K562 (cell line): ENCODE measurements around the gene HECW1. TPM values are rescaled to one million over a fixed set of nuclear protein-coding genes. Genes with fewer than 3 reads are reported as not detected.

Experiments
- ATF1 ChIP-seq, 2 experiments: fragments of 450-650 bp in 1 of 2; IDR thresholded peaks; 2 replicates each; pipeline ENCODE4 v1.6.1; 2016; ENCODE audit warnings: missing compliant biosample characterization in 1 of 2, missing genetic modification characterization in 1 of 2
- BHLHE40 ChIP-seq: IDR thresholded peaks from 2 replicates; pipeline ENCODE4 v1.6.1; 2011; ENCODE audit warnings: low read length, improper control_type of control experiment
- CREBBP ChIP-seq: IDR thresholded peaks from one replicate; pipeline ENCODE4 v1.6.1; 2012; ENCODE audit warnings: low read depth, mild to moderate bottlenecking, control low read depth, inconsistent platforms, low read length
- DPF2 ChIP-seq: fragments of 450-650 bp; IDR thresholded peaks from 2 replicates; pipeline ENCODE4 v1.6.1; 2016
- EP300 ChIP-seq: IDR thresholded peaks from 2 replicates; pipeline ENCODE4 v1.6.1; 2012; ENCODE audit warnings: low read length, improper control_type of control experiment
- ETV1 ChIP-seq: fragments of 450-650 bp; conservative IDR thresholded peaks from 2 replicates; pipeline ENCODE4 v1.6.1; 2016; ENCODE audit warnings: missing genetic modification characterization, control low read depth, low read depth, missing compliant biosample characterization
- FOXK2 ChIP-seq, 2 experiments: fragments of 450-650 bp; IDR thresholded peaks in 1 of 2; conservative IDR thresholded peaks in 1 of 2; 2 replicates each; pipeline ENCODE4 v1.6.1; 2016; ENCODE audit warnings: low read depth in 2 of 2, mild to moderate bottlenecking in 1 of 2
- GATA2 ChIP-seq: sonication (generic); formaldehyde crosslinking; IDR thresholded peaks from 2 replicates; pipeline ENCODE4 v1.4.0; 2020; ENCODE audit warnings: mild to moderate bottlenecking, missing genetic modification reagents
- HDAC3 ChIP-seq: fragments of 450-650 bp; IDR thresholded peaks from 2 replicates; pipeline ENCODE4 v1.6.1; 2018; ENCODE audit warnings: borderline replicate concordance, mild to moderate bottlenecking, moderate library complexity; ENCODE audit not compliant: partially characterized antibody
- KLF10 ChIP-seq: fragments of 250-450 bp; sonication (Bioruptor Pico); IDR thresholded peaks from 2 replicates; pipeline ENCODE4 v1.6.1; 2021; ENCODE audit warnings: matching md5 sums
- MTA3 ChIP-seq: fragments of 450-650 bp; formaldehyde crosslinking; IDR thresholded peaks from 2 replicates; pipeline ENCODE4 v1.6.1; 2017; ENCODE audit warnings: mild to moderate bottlenecking, borderline replicate concordance
- PURB ChIP-seq: sonication (generic); formaldehyde crosslinking; IDR thresholded peaks from 2 replicates; pipeline ENCODE4 v1.9.0; 2021; ENCODE audit warnings: low read depth, mild to moderate bottlenecking, missing genetic modification reagents
- RNF2 ChIP-seq: sonication (generic); IDR thresholded peaks from 2 replicates; pipeline ENCODE4 v1.6.1; 2016
- TOE1 ChIP-seq, 2 experiments: fragments of 450-650 bp in 1 of 2; sonication (generic) in 1 of 2; formaldehyde crosslinking in 1 of 2; IDR thresholded peaks; 2 replicates each; pipeline versions ENCODE4 v1.7.1 to v1.8.0; 2016 to 2022; ENCODE audit warnings: borderline replicate concordance in 2 of 2, mild to moderate bottlenecking in 2 of 2, antibody characterized with exemption in 1 of 2, inconsistent platforms in 1 of 2, low read depth in 1 of 2, missing genetic modification reagents in 1 of 2, moderate library complexity in 1 of 2
- ZBTB8A ChIP-seq: fragments of 450-650 bp; IDR thresholded peaks from 2 replicates; pipeline ENCODE4 v1.6.1; 2018; ENCODE audit warnings: mild to moderate bottlenecking, moderate library complexity; ENCODE audit not compliant: partially characterized antibody
- ZEB2 ChIP-seq: fragments of 450-650 bp; IDR thresholded peaks from 2 replicates; pipeline ENCODE4 v1.6.1; 2016
- ZNF212 ChIP-seq: fragments of 450-650 bp; formaldehyde crosslinking; IDR thresholded peaks from 2 replicates; pipeline ENCODE4 v1.4.0; 2020; ENCODE audit warnings: mild to moderate bottlenecking
- ZNF707 ChIP-seq: fragments of 250-450 bp; sonication (Bioruptor Pico); conservative IDR thresholded peaks from 2 replicates; pipeline ENCODE4 v1.8.0; 2022; ENCODE audit warnings: inconsistent platforms, mild to moderate bottlenecking, moderate library complexity
- polyA plus RNA-seq, 8 experiments: library from polyadenylated mRNA; depleted of rRNA in 4 of 8; stranded (reverse) in 5 of 8; unstranded in 3 of 8; fragments of >200 nt; fragmentation: Nextera tagmentation in 2 of 8; fragmentation: Illumina TruSeq in 1 of 8; extraction: Ambion mirVana in 2 of 8; extraction: Trizol in 1 of 8; gene quantifications; 2 replicates each; pipeline versions ENCODE4 v1.2.1 to v1.2.3, GENCODE V29; 2011 to 2014; ENCODE audit warnings: inconsistent platforms in 1 of 8, missing spikeins in 1 of 8
- total RNA-seq, 7 experiments: library from RNA; depleted of rRNA in 6 of 7; stranded (reverse); fragments of >200 nt in 6 of 7; fragmentation: Illumina TruSeq in 2 of 7; extraction: Trizol in 2 of 7; gene quantifications; 2 replicates each; pipeline versions ENCODE4 v1.2.1 to v1.2.3, GENCODE V29; 2011 to 2021; ENCODE audit warnings: low replicate concordance in 1 of 7
- TF ChIP-seq, protein P1 (sequence below): sonication (generic); formaldehyde crosslinking; IDR thresholded peaks from 2 replicates; pipeline ENCODE4 v1.8.0; 2022; ENCODE audit warnings: missing genetic modification reagents, mild to moderate bottlenecking, moderate library complexity, borderline replicate concordance
- TF ChIP-seq, protein P2 (sequence below): fragments of 250-450 bp; sonication (Bioruptor Pico); IDR thresholded peaks from 2 replicates; pipeline ENCODE4 v1.5.0; 2021
- TF ChIP-seq, protein P3 (sequence below), 3 experiments: fragments of 200-800 bp in 1 of 3; fragments of 250-450 bp in 1 of 3; fragments of 450-650 bp in 1 of 3; sonication (Bioruptor Pico) in 1 of 3; sonication (Bioruptor generic) in 1 of 3; formaldehyde crosslinking in 1 of 3; IDR thresholded peaks; 2 replicates each; pipeline versions ENCODE4 v1.6.1 to v1.8.0; 2016 to 2022; ENCODE audit warnings: mild to moderate bottlenecking in 2 of 3, missing genetic modification characterization in 2 of 3, missing compliant biosample characterization in 1 of 3, moderate library complexity in 1 of 3
- TF ChIP-seq, protein P4 (sequence below): sonication (generic); IDR thresholded peaks from 2 replicates; pipeline ENCODE4 v1.6.1; 2016

HECW1 gene
- total and polyA plus RNA-seq, 9 of the 15 experiments (the other 6 are each of a cell fraction or from before 2014, with no cell fraction given), result 0.07 to 0.31 (median 0.13) TPM; not detected in 4

DNA sequence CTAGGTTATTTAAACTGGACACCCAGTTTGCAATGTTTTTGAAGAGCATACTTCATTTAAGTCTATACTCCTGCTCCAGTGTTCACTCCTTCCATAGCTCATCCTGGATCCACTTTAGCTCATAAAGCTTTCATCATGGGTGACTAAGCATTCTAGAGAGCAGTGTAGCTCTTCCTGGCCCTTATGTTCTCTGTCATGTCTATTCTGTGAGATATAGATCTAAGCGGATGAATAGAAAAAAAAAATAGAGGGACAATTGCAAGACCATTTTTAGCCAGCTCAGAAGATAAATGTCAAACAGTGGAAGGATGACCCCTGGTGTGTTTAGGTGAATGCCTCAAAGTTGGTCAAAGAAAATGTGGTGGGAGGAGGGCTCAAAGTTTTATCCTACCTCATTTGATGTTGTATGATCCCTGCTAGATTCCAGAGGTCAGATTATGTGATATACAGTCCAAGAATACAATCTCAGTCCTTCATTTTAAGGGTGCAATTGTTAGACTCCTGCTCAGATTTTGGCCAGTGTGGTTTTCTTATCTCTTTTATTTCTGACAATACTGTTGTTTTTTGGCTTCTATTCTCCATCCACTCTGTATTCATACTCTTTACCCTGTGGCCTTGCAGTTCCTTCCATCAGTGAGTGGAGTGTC is 7.5 kb upstream of the HECW1 start (continued):
- TF ChIP-seq ETV1 (tag) (peak; percentile 71), CREBBP (no peak), ZEB2 (no peak), ZNF212 (CRISPR knock-in tag) (no peak), PURB (CRISPR knock-in tag) (no peak), TOE1 (IDR thresholded peaks at IDR 0.05; ENCODE audit: borderline replicate concordance) (no peak), TOE1 (CRISPR knock-in tag; IDR thresholded peaks at IDR 0.05; ENCODE audit: borderline replicate concordance, low read depth) (no peak), ATF1 (CRISPR knock-in tag; IDR thresholded peaks at IDR 0.05) (no peak), ATF1 (tag; IDR thresholded peaks at IDR 0.05) (0 out of 2 replicates have a peak, but pooled peaks have one; percentile 15), DPF2 (peak; percentile 89), RNF2 (no peak), MTA3 (0 out of 2 replicates have a peak, but pooled peaks have one; percentile 35), FOXK2 (conservative IDR thresholded peaks at IDR 0.05 in 1 of 2, IDR thresholded peaks at IDR 0.05 in 1 of 2; ENCODE audit: low read depth in 2 of 2) (peak in 1 of 2 experiments; percentile 33; a peak in 1 of 4 replicates), ZBTB8A (no peak), BHLHE40 (no peak), EP300 (peak; percentile 65), HDAC3 (peak; percentile 40), GATA2 (CRISPR knock-in tag) (peak; percentile 12; the same call in 1 of the 2 replicates), ZNF707 (CRISPR knock-in tag) (no peak), KLF10 (CRISPR knock-in tag) (no peak)
- TF ChIP-seq, protein P1, sequence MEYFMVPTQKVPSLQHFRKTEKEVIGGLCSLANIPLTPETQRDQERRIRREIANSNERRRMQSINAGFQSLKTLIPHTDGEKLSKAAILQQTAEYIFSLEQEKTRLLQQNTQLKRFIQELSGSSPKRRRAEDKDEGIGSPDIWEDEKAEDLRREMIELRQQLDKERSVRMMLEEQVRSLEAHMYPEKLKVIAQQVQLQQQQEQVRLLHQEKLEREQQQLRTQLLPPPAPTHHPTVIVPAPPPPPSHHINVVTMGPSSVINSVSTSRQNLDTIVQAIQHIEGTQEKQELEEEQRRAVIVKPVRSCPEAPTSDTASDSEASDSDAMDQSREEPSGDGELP (CRISPR knock-in tag), result no peak
- TF ChIP-seq, protein P2, sequence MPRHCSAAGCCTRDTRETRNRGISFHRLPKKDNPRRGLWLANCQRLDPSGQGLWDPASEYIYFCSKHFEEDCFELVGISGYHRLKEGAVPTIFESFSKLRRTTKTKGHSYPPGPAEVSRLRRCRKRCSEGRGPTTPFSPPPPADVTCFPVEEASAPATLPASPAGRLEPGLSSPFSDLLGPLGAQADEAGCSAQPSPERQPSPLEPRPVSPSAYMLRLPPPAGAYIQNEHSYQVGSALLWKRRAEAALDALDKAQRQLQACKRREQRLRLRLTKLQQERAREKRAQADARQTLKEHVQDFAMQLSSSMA (CRISPR knock-in tag), result no peak
- TF ChIP-seq, protein P3, sequence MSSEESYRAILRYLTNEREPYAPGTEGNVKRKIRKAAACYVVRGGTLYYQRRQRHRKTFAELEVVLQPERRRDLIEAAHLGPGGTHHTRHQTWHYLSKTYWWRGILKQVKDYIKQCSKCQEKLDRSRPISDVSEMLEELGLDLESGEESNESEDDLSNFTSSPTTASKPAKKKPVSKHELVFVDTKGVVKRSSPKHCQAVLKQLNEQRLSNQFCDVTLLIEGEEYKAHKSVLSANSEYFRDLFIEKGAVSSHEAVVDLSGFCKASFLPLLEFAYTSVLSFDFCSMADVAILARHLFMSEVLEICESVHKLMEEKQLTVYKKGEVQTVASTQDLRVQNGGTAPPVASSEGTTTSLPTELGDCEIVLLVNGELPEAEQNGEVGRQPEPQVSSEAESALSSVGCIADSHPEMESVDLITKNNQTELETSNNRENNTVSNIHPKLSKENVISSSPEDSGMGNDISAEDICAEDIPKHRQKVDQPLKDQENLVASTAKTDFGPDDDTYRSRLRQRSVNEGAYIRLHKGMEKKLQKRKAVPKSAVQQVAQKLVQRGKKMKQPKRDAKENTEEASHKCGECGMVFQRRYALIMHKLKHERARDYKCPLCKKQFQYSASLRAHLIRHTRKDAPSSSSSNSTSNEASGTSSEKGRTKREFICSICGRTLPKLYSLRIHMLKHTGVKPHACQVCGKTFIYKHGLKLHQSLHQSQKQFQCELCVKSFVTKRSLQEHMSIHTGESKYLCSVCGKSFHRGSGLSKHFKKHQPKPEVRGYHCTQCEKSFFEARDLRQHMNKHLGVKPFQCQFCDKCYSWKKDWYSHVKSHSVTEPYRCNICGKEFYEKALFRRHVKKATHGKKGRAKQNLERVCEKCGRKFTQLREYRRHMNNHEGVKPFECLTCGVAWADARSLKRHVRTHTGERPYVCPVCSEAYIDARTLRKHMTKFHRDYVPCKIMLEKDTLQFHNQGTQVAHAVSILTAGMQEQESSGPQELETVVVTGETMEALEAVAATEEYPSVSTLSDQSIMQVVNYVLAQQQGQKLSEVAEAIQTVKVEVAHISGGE (CRISPR knock-in tag; IDR thresholded peaks at IDR 0.05), result no peak
- TF ChIP-seq, protein P4, sequence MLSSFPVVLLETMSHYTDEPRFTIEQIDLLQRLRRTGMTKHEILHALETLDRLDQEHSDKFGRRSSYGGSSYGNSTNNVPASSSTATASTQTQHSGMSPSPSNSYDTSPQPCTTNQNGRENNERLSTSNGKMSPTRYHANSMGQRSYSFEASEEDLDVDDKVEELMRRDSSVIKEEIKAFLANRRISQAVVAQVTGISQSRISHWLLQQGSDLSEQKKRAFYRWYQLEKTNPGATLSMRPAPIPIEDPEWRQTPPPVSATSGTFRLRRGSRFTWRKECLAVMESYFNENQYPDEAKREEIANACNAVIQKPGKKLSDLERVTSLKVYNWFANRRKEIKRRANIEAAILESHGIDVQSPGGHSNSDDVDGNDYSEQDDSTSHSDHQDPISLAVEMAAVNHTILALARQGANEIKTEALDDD, result no peak
